H1 (cell line): ENCODE measurements around the gene GNLY. TPM values are rescaled to one million over a fixed set of nuclear protein-coding genes. Genes with fewer than 3 reads are reported as not detected.

ENCODE experiments used
- CBX8 ChIP-seq: fragments of 300-800, 300-1000 bp; sonication (generic); IDR thresholded peaks from 2 replicates; pipeline ENCODE4 v1.7.1; 2016; ENCODE audit warnings: low read depth, low read length, borderline replicate concordance
- CHD1 ChIP-seq: IDR thresholded peaks from 2 replicates; pipeline ENCODE4 v1.6.1; 2012; ENCODE audit warnings: low read depth, low read length, improper control_type of control experiment
- CHD2 ChIP-seq: IDR thresholded peaks from 2 replicates; pipeline ENCODE4 v1.6.1; 2012; ENCODE audit warnings: low read length, improper control_type of control experiment
- CHD7 ChIP-seq: fragments of 300-600 bp; sonication (generic); IDR thresholded peaks from 2 replicates; pipeline ENCODE4 v1.7.1; 2012; ENCODE audit warnings: low read length, moderate library complexity, mild to moderate bottlenecking, inconsistent platforms; ENCODE audit not compliant: insufficient replicate concordance
- CREB1 ChIP-seq: IDR thresholded peaks from 2 replicates; pipeline ENCODE4 v1.6.1; 2012; ENCODE audit warnings: inconsistent platforms
- CTCF ChIP-seq, 3 experiments: IDR thresholded peaks; 1 replicate in 2 of 3; 2 replicates in 1 of 3; pipeline versions ENCODE4 v1.5.1 to v1.6.1; 2011; ENCODE audit warnings: low read length in 3 of 3, mild to moderate bottlenecking in 3 of 3, inconsistent platforms in 2 of 3, low read depth in 1 of 3, moderate library complexity in 1 of 3; ENCODE audit not compliant: insufficient read depth in 1 of 3; ENCODE audit errors: control extremely low read depth in 1 of 3
- SIRT6 ChIP-seq: IDR thresholded peaks from one replicate; pipeline ENCODE4 v1.7.1; 2012; ENCODE audit warnings: low read length, inconsistent platforms
- TEAD4 ChIP-seq: IDR thresholded peaks from 2 replicates; pipeline ENCODE4 v1.6.1; 2012; ENCODE audit warnings: low read depth, low read length, inconsistent platforms, mixed read lengths
- USF2 ChIP-seq: IDR thresholded peaks from 2 replicates; pipeline ENCODE4 v1.6.1; 2011; ENCODE audit warnings: low read length, improper control_type of control experiment
- polyA plus RNA-seq, 7 experiments: library from polyadenylated mRNA; depleted of rRNA in 3 of 7; stranded (reverse) in 5 of 7; unstranded in 2 of 7; fragments of >200 nt in 5 of 7; fragments of 200-250 nt in 2 of 7; gene quantifications; 1 replicate in 5 of 7; 2 replicates in 1 of 7; 4 replicates in 1 of 7; pipeline versions ENCODE4 v1.2.1 to v1.2.3, GENCODE V29; 2011 to 2013; ENCODE audit warnings: missing spikeins in 2 of 7, mixed read lengths in 2 of 7
- total RNA-seq: library from RNA; stranded (reverse); fragmentation: NEBNext Ultra II Directional; extraction: Animal tissue kit (Norgen Biotek cat#: 25700); gene quantifications from 2 replicates; pipeline ENCODE4 v1.2.1, GENCODE V29; 2021

The GNLY gene
- total and polyA plus RNA-seq, 2 of the 8 experiments (the other 6 are each of a cell fraction or from before 2014, with no cell fraction given) = 0.03 TPM; not detected in 1

GRCh38 chr2:85724731-85725181 is 30.6 kb downstream of the GNLY start (continued):
- TF ChIP-seq CHD7 = no peak
- TF ChIP-seq CREB1 = no peak
- no peak for TF ChIP-seq CTCF (IDR thresholded peaks at IDR 0.05; ENCODE audit: control extremely low read depth in 1 of 3, insufficient read depth in 1 of 3, low read depth in 1 of 3, low read length in 3 of 3)
- no peak for TF ChIP-seq CBX8
- no peak for TF ChIP-seq TEAD4
- TF ChIP-seq SIRT6 = no peak
- no peak for TF ChIP-seq CHD1
- TF ChIP-seq CHD2 = no peak
- no peak for TF ChIP-seq USF2
